Psoas muscle (tissue), 8 donors: ENCODE results near the gene RBM47. TPM values are rescaled to one million over a fixed set of nuclear protein-coding genes. Genes with fewer than 3 reads are reported as not detected.

Source experiments
- ATAC-seq, 4 donors: fragments of 200-7000 bp; cut with Tn5 transposase; one replicate each; pipeline ENCODE4 v1.9.1; 2020; ENCODE audit warnings: moderate library complexity in 3 of 4, mild to moderate bottlenecking in 2 of 4
- DNase-seq, 2 donors: peaks; one replicate each; pipeline ENCODE4 v3.0.0-alpha.2; 2020
- H3K27ac ChIP-seq: fragments of 200-600 bp; one replicate; pipeline ENCODE4 v1.8.0; 2022
- H3K27me3 ChIP-seq, 3 donors: fragments of 200-600 bp in 1 of 3; one replicate each; pipeline versions ENCODE4 v1.6.1 to v1.8.0; 2013 to 2022; ENCODE audit warnings: low read length in 2 of 3, mild to moderate bottlenecking in 2 of 3, moderate library complexity in 1 of 3; ENCODE audit not compliant: insufficient read depth in 3 of 3
- H3K36me3 ChIP-seq, 2 donors: fragments of 200-600 bp in 1 of 2; one replicate each; pipeline versions ENCODE4 v1.6.1 to v1.8.0; 2013 to 2022; ENCODE audit warnings: low read depth in 1 of 2, mild to moderate bottlenecking in 1 of 2, moderate library complexity in 1 of 2; ENCODE audit not compliant: insufficient read depth in 1 of 2
- H3K4me1 ChIP-seq: fragments of 200-600 bp; one replicate; pipeline ENCODE4 v1.8.0; 2022
- H3K4me3 ChIP-seq: fragments of 200-600 bp; one replicate; pipeline ENCODE4 v1.8.0; 2022; ENCODE audit warnings: mild to moderate bottlenecking
- H3K9me3 ChIP-seq: fragments of 200-600 bp; one replicate; pipeline ENCODE4 v1.8.0; 2022
- WGBS, 3 donors: extraction: QIAGEN DNeasy Blood & Tissue Kit; methylation state at CpG; one replicate each; pipeline versions ENCODE4 v1.1.6 to v1.1.7; 2013; 5-methylcytosine and 5-hydroxymethylcytosine counted together
- intact Hi-C, 2 donors: fragments of 100-400 bp; cut with DNase I; formaldehyde crosslinking; loops; one replicate each; pipeline versions ENCODE4 v1.11.0 to v1.14.2; 2022
- polyA plus RNA-seq, 3 donors: library from polyadenylated mRNA; stranded (reverse); fragments of 200-250 nt; gene quantifications; one replicate each; pipeline ENCODE4 v1.2.3, GENCODE V29; 2013
- total RNA-seq, 4 donors: library from RNA; stranded (reverse); fragmentation: NEBNext Ultra II Directional in 2 of 4; extraction: Animal tissue kit (Norgen Biotek cat#: 25700) in 2 of 4; gene quantifications; one replicate each; pipeline versions ENCODE4 v1.2.1 to v1.2.4, GENCODE V29; 2021 to 2023
- TF ChIP-seq, protein P1 (sequence below): fragments of 200-600 bp; IDR thresholded peaks from one replicate; pipeline ENCODE4 v1.8.0; 2022; ENCODE audit warnings: antibody characterized with exemption
- donor health status: healthy with polysubstance abuse.
- donor health status: DM: no; HTN: no; CAD: no; lungs with moderate emphysema.
- donor health status: Bipolar disorder and iron deficiency.
- donor health status: healthy.
- donor health status: DM: yes; HTN: yes; CAD: no.
- donor health status: DM: no; HTN: no; CAD: no.
- donor health status: DM: no; HTN: no; CAD: no.
- donor health status: DM: yes; HTN: yes; CAD: no.

Gene RBM47
- total and polyA plus RNA-seq, 7 donors: 0.17 to 2.3 (median 1.2) TPM

GRCh38 chr4:40585201-40585799 lies 44.4 kb downstream of the RBM47 start:
- Histone ChIP-seq H3K27ac (no peak overlapping the region), H3K27me3 (no peaks in the 10 kb centered on the region), H3K4me3 (no peak overlapping the region), H3K9me3 (no peaks in the 10 kb centered on the region), H3K4me1 (no peaks in the 10 kb centered on the region), H3K36me3 (no peaks in the 10 kb centered on the region)
- DNase-seq (no peak), ATAC-seq (no peak)
- intact Hi-C loops: no loop called here
- 78 to 86% (median 84%) methylated on average over 8 of the region's 8 CpGs for WGBS, 3 donors
- TF ChIP-seq, protein P1, sequence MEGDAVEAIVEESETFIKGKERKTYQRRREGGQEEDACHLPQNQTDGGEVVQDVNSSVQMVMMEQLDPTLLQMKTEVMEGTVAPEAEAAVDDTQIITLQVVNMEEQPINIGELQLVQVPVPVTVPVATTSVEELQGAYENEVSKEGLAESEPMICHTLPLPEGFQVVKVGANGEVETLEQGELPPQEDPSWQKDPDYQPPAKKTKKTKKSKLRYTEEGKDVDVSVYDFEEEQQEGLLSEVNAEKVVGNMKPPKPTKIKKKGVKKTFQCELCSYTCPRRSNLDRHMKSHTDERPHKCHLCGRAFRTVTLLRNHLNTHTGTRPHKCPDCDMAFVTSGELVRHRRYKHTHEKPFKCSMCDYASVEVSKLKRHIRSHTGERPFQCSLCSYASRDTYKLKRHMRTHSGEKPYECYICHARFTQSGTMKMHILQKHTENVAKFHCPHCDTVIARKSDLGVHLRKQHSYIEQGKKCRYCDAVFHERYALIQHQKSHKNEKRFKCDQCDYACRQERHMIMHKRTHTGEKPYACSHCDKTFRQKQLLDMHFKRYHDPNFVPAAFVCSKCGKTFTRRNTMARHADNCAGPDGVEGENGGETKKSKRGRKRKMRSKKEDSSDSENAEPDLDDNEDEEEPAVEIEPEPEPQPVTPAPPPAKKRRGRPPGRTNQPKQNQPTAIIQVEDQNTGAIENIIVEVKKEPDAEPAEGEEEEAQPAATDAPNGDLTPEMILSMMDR: no peak

DNA sequence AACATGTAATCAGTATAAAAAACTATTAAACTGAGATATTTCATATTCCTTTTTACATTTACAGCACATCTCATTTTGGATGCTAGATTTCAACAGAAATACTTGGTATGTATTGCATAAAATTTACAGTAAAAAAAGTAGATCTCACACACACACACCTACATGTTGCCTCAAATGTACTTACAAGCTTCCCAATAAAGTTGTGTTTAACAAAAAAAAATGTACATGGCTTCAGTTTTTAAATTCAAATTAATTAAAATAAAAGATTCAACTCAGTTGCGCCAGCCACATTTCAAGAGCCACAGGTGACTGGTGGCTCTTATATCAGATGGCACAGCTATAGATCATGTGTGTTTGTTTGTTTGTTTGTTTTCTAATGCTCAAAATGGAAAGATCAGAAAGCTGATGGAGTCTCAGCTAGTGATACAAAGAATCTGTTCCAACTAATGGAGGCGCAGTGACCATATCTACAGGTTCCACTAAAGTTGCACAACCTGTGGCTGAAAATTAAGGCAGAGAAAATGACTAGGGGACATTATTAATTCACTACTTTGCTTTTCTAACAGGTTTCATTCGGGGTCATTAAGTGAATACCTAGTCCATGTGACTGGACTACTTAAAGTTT lies 45.0 kb downstream of the RBM47 start:
- Histone ChIP-seq H3K27ac (no peak overlapping the region), H3K4me1 (no peaks in the 10 kb centered on the region), H3K4me3 (no peak overlapping the region), H3K27me3 (no peaks in the 10 kb centered on the region), H3K36me3 (no peaks in the 10 kb centered on the region), H3K9me3 (no peaks in the 10 kb centered on the region)
- WGBS, 3 donors: 89 to 93% (median 89%) methylated on average over 3 of the region's 3 CpGs
- ATAC-seq (no peak), DNase-seq (no peak)
- intact Hi-C loops: no loop called here
- TF ChIP-seq, protein P1: no peak

DNA sequence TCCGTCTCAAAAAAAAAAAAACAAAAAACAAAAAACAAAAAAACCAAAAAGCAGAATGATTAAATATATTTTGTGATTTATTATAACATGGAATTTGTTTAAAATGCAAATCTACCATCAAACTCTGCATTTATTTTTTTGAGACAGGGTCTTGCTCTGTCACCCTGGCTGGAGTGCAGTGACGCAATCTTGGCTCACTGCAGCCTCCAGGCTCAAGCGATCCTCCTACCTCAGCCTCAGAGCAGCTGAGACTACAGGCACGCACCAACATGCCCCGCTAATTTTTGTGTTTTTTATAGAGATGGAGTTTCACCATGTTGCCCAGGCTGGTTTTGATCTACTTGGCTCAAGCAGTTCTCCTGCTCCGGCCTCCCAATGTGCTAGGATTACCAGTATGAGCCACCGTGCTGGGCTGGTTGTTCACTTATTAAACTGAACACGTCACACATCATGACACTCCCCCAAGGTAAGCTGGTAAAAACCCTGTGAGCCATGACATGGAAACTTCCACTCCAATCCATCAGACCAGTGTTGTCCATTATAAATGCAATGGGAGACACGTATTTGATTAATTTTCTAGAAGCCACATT lies 45.7 kb downstream of the RBM47 start:
- DNase-seq (no peak), ATAC-seq (no peak)
- intact Hi-C loops: no loop called here
- Histone ChIP-seq H3K27ac (no peak overlapping the region), H3K27me3 (no peaks in the 10 kb centered on the region), H3K36me3 (no peaks in the 10 kb centered on the region), H3K4me1 (no peaks in the 10 kb centered on the region), H3K4me3 (no peak overlapping the region), H3K9me3 (no peaks in the 10 kb centered on the region)
- 82 to 90% (median 83%) methylated on average over 9 of the region's 9 CpGs for WGBS, 3 donors
- TF ChIP-seq, protein P1: no peak

- H3K27me3 ChIP-seq: no peaks in the 10 kb centered on the region
- DNase-seq: no peak
- H3K4me3 ChIP-seq: no peak overlapping the region
- no peaks in the 10 kb centered on the region for H3K36me3 ChIP-seq
- H3K27ac ChIP-seq: no peak overlapping the region
- ATAC-seq: no peak
- no peaks in the 10 kb centered on the region for H3K9me3 ChIP-seq
- WGBS, 3 donors: 89 to 91% (median 90%) methylated on average over 7 of the region's 7 CpGs
- H3K4me1 ChIP-seq: no peaks in the 10 kb centered on the region
- intact Hi-C loops: no loop called here
- TF ChIP-seq, protein P1: no peak
Measured at GRCh38 chr4:40582413-40582812, 47.3 kb downstream of the RBM47 start.
